Hematopoietic multipotent progenitor cell (in vitro differentiated cells): Measurements from ENCODE around the gene DEAF1. TPM values are rescaled to one million over a fixed set of nuclear protein-coding genes. Genes with fewer than 3 reads are reported as not detected.
"Not testable (repeated sequence)": the region's sequence is repeated elsewhere in the genome, so short reads cannot be mapped to it uniquely, and the experiment has no call there.

Experiments used
- DNase-seq, 3 donors: peaks; one replicate each; pipeline ENCODE4 v3.0.0-alpha.2; 2011 to 2015; ENCODE audit warnings: low read depth in 2 of 3, low spot score in 2 of 3
- total RNA-seq: library from RNA; depleted of rRNA; stranded (reverse); fragments of >200 nt; gene quantifications from one replicate; pipeline ENCODE4 v1.2.3, GENCODE V29; 2012

The DEAF1 gene
- total RNA-seq, 1 donor, result 80.8 TPM

DNA sequence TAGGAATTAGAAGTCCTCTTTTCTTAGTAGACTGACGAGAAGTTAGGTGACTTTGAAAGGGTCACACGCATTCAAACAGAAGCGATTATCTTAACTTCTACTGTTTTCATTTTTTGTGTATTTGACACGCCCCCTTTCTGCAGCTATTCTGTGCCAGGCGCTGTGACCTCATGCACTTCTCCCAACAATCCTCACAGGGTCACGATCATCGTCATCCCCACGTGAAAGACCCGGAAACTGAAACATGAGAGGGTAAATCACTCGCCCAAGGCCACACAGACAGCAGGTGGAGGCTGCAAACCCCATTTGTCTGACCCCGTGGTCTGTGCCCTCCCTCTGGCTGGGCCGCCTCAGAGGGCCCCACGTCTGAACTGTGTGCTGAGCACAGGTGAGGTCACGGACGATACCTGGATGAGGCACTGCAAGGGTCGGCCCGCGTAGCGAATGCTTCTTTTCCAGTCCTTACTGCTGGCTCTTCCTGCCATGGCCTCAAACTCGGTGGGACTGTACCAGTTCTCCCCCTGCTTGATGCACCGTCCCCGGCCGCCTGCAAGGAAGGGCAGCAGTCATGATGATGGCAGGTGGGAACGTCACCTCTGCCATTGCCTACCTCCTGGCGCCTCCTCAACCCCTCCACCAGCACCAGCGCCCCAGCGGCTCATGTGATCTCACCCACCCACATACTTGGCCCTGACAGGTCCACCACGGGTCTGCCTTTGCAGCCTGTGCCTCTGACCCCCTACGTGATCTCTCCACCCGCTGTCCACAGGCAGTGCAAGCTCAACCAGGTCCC is 8.4 kb downstream of the DEAF1 start:
- DNase-seq, result no peak

DNA sequence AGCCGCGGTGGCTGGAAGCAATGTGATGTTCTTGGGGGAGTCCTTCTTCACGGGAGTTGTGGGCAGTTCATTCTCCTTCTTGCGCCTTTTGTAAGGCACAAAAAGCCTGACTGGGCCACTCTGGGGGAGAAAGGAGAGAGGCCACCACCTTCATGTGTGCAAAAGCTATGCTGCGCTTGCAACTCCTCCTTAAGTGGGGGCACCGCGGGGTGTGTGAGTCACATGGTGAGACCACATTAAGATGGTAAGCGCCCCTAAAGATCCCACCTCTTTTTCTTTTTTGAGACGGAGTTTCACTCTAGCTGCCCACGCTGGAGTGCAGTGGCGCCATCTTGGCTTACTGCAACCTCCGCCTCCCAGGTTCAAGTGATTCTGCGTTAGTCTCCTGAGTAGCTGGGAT is 14.1 kb downstream of the DEAF1 start:
- DNase-seq, result no peak

DNA sequence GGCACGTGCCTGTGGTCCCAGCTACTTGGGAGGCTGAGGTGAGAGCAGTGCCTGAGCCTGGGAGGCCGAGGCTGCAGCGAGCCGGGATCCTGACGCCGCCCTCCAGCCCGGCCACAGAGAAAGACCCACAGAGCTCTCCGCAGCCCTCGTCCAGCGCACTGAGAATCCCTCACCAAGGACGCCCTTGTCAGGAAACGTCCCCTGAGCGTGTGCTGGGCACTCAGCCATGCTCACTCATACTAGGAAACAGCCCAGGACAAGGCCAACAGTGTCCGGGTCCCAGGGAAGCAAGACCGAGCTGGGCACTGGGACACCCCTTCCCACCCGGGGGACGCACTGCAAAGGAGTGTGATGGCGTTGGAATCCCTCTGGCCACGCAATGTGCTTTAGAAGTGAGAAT is 14.5 kb downstream of the DEAF1 start:
- no peak for DNase-seq

DNA sequence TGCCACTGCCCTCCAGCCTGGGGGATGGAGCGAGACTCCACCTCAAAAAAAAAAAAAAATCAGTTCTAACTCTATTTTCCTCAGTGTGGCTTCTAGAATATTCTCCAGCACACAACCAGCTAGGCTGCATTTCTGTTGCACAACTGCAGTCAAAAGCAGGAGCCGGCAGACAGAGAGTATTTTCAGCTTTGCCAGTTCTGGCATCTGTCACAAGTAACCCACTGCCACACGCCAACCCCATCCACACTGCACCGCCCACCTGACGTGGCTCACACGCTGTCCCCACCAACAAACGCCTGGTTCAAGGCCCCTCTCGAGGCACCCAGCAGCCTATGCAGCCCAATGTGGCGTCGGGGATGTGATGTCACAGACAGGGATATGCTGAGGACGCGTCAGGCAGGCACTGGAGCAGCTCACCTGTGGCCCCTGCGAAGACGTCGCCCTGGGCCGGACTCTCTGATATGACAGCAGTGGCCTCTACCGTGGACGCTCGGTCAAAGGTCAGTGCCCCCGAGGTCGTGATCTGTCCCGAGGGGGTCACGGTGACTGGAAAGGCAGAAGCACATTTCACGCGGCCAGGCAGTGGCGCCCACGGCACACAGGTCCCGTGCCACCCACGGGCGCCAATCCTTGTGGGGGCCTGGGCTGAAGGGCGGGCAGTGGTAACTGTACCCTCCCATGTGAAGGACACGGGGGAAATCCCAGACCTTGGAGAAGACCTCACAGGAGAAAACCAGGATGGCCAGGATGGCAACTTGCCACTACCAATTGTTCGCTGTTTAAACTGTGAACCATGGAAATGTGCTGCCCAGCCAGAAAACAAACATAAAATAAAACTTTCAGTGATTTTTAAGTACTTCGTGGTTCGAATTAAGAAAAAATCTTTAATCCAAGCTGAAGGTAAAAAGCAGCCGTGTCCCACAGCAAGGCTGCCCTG is 15.5 kb downstream of the DEAF1 start:
- no peak for DNase-seq

DNA sequence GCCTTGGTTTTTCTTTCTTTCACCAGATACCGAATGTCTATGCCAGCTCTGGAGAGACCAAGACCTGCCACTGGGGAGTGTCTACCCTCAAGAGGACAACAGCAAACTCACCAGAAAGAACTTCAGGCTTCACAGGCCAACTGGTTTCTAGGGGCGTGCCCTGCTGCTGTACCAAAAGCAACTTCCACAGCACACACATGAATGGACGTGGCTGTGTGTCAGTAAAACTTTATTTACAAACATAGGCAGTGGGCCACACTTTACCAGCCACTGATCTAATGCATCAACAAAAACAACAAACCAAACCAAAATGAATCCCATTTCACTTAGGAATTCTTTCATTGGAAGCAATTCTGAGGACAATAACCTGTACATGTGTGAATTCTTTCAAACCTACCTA is 16.7 kb downstream of the DEAF1 start:
- no peak for DNase-seq

DNA sequence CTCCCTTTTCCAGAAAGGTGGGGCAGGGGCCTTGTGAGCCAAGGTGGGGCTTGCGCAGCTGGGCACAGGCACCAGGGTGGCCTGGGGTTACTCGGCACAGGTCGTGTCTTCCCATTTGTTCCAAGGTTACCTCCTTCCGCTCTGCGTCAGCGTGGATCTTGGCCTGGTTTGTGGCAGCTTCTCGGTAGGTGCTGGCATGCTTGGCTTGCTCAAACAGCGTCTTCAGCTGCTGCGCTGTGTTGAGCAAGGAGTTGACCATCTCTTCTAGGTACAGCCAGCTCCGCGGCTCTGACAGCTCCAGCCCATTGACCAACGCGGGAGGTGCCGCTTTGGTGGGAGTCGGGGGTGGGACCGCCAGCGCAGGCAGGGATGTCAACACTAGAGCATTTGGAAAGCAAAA is 20.6 kb downstream of the DEAF1 start:
- no peak for DNase-seq

DNA sequence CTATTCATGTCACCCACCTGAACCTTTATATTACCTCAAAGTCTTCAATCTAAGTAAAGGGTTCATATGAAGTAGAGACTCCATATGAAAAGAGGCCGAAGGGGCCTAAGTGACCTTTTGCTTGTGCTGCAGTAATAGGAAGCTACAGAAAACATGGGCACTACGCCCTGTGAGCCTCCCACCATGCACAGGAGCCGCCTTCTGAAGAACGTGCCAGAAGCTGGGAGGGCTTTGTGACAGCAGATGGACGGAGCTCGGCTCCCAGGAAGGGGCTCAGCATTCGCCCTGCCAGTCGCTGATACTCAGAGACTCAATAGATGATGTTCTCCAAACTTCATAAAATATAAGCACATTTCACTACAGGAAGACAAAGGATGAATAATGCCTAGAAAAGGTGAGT is 21.2 kb downstream of the DEAF1 start:
- DNase-seq, result no peak

DNA sequence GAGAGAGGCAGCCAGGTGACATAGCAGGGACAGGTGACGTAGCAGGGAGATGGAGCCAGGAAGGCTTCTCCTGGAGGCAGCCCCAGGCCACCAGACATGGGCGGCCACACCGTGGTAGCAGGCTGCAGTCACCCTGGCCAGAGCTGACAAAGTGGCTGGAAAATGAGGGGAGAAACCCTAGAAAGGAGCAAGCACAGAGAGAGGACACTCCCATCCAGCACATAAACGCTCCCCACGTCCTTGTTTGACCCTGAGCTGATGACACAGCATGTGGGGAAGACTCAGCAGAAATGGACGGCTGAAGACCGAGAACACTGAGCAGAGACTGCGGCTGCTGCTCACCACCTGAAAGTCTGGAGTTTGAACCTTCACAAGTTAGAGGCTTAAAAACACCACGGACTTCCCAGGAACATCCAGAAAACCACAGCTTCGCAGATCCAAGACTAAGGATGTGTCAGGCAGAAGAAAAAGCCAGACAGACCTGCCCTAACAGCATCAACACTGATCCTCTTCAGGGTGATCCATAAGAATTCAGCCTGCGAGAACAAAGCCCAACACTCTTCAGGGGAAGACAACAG is 29.2 kb downstream of the DEAF1 start:
- DNase-seq, result peak in 1 of 3 donors; percentile 30

DNA sequence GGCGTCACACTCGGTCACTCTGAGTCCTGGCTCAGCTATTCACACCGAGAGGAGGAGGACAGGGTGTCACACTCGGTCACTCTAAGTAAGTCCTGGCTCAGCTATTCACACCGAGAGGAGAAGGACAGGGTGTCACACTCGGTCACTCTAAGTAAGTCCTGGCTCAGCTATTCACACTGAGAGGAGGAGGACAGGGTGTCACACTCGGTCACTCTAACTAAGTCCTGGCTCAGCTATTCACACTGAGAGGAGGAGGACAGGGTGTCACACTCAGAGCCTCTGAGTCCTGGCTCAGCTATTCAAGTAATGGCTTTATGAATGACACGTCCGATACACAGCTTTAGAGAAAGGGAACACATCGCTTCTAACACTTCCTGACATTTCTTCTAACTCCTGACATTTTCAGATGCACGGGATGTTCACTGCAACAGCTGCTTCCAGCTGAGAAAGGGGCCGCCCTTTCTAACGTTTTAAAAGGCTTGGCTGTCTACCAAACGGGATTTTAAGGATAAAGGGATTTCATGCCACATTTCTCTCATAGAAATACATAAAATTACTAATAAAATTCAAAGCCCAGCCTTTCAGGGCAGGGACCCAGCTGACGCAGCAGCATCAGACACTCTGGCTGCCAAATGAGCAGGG is 29.8 kb downstream of the DEAF1 start:
- DNase-seq, result no peak

DNA sequence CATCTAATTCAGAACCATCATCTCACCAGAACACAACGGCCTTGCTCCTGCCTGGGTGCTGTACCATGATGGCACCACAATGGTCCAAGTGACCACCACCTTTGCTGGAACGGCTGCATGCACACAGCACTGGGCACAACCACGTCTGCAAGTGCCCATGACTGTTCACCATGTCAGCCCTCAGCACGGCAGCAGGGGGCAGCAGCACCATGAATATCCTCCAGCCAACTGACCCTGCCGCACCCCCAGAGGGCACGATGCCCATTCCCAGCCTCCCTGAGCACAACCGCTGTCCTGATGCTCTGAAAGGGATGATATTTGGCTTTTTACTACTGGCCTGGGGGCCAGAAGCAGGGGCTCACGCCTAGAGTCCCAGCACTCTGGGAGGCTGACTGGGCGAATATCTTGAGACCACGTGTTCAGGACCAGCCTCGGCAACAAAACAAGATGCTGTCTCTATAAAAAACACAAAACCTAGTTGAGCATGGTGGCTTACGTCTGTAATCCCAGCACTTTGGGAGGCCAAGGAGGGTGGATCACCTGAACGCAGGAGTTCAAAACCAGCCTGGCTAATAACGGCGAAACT is 32.2 kb downstream of the DEAF1 start:
- peak in 2 of 3 donors; percentile 51 to 56 for DNase-seq

DNA sequence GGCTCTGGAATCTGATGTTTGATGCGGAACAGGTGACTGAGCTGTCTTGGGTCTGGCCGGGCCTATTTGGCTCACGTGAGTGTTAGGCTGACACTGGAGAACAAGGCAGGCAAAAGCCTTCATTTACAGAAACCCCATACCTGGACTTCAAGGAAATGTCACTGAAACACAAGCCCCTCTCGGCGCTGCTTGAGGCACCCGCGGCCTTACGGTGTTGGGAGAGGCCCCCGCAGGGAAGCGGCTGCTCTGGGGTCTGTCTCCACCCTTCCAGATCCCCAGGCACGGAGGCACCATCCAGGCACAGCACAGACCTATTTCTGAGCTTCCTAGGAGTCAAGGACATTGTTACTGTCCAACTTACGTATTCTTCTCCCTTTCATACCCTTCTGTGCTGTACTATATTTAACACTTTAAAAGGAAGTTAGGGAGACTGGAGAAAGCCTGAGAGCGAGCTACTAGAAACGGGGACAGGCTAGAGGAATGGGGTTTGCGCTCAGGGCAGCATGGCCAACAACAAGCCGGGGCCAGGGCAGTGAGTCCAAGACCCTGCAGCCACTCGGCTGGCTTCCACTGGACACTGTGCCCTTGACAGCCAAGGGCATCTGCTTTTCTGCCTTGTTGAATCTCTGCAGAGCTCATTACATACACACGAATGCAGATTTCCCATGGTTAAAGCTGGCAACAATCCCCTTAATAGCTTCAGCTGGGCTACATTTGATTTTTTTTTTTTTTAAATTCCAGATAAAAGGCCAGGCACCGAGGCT is 34.2 kb downstream of the DEAF1 start:
- no peak for DNase-seq

DNA sequence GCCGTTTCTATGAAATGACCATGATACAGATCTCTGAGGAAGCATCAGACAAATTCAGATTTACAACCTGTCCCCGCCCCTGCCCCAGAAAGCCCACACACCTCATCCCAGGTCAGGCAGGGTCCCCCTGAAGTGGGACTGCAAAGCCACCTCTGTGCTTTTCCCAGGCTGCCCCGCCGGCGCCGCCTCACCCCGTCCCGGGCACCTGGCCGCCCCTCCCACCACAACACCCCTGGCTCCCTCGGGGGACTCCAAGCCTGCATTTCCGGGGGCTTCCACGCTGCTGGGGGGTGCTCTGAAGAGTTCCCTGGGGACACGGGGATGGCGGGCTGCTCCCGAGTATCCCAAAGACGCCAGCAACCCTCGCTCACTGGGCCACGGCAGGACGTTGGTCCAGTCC is 34.7 kb downstream of the DEAF1 start:
- DNase-seq, result no peak

DNA sequence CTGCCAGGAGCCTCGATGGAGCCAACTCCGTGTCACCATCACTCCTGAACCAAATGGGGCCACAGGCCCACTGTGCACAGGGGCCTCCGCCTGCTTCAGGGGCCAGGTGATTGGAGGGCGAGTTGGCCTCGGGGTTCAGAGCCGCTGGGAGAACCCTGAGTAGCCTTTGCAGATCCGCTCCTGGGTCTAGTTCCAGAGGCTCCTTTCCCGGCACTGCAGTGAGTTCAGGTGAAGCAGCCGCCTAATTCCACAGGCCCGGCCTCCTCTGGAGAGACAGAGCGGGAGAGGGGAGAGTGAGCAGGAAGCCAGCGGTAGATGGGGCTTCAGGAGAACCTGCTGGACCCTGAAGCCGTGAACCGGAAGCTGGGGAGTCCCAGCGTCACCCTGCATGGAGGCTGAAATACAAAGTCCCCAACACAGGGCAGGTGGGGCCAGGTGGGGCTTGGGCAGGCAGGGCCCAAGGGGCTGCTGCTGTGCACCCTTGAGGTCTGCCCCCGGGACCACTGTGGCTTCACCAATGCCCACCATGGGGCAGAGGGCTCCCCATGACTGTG is 35.4 kb downstream of the DEAF1 start:
- no peak for DNase-seq

DNA sequence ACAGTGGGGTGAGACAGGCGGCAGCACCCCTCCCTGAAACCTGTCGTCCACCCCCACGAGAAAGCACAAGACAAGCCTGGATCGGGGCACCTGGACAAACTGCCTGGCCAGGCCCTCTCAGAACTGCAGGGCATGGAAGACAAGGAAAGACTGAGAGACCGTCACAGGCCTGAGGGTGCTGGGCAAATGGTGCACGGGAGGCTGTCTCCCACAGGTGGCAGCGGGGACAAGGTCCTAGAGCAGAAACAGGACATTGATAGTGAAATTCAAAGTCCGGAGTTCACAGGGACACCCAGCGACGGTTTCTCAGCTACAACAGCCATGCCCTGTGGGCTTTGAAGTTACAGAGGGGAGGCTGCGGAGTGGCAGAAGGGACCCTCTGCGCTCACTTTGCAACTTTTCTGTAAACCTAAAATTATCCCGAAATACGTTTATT is 37.3 kb downstream of the DEAF1 start:
- no peak for DNase-seq

DNA sequence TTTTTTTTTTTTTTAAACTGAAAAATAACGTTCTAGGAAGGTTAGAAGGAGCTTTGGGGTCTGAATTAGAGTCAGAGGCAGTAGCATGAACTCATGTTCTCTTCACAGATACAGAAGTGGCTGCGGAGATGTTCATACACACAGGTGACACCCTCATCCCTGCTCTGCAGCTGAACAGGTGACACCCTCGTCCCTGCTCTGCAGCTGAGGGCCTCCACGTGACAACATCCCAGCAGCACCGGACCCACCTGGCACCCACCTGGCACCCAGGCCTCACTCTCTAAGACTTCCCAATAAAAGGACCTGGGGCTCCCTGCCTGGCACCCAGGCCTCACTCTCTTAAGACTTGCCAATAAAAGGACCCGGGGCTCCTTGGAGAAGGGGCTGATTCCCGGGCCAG is 38.2 kb downstream of the DEAF1 start:
- no peak for DNase-seq

DNA sequence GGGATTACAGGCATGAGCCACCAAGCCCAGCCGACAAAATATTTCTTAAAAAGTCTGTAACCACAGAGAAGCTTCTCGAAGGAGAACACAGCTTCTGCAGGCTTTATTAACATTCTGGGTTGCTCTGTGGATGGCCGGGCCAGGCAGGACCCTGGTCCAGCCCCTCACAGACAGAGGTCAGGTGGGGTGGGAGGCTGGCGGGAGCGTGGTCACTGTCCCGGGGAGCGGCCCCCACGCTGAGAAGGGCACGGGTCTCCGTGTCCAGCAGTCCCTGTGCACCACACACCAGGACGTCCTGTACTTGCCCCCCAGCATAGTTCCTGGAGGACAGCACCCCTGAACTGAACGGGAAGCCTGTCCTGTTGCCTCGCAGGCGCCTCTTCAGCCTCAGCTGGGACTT is 38.6 kb downstream of the DEAF1 start:
- no peak for DNase-seq

DNA sequence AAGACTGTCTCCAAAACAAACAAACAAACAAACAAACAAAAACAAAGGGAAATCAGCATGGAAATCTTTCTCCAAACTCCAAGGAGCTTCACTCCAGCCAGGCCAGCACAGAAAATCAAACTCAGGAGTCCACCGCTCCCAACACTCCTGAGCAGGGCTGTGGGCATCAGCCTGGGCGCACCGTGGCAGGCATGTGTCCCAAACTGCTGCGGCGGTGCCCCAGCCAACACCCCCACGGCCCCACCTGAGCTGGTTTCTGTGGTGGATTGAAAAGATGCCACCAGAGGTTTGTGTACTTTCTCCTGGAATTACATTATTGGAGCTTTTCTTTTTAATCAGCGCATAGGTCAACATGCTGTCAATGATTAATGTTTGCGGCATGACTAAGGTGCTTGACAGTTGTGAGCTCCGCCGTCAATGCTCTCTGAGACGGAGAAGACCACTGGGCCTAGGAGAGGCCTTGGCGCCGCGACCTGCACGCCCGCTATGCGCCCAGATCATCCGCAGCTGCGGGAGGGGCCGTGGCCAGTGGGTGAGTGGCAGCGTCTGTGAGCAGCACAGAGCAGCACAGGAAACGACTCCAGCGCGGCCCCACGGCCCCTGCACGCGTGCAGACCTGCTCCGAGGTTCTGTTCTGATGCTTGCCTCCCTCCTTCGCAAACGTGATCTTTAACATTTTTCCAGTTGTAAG is 39.8 kb downstream of the DEAF1 start:
- no peak for DNase-seq

DNA sequence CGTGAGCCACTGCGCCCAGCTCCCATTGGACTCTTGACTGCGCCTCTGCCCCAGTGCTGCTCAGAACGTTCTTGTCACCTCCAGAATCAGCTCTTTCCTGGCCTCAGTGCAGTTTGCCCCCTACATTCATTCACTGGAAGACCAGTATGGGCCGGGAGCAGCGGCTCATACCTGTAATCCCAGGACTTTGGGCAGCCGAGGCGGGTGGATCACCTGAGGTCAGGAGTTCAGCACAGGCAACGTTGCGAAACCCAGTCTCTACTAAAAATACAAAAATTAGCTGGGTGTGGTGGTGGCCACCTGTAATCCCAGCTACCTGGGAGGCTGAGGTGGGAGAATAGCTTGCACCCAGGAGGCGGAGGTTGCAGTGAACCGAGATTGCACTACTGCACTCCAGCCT is 40.6 kb downstream of the DEAF1 start:
- not testable (repeated sequence) for DNase-seq

DNA sequence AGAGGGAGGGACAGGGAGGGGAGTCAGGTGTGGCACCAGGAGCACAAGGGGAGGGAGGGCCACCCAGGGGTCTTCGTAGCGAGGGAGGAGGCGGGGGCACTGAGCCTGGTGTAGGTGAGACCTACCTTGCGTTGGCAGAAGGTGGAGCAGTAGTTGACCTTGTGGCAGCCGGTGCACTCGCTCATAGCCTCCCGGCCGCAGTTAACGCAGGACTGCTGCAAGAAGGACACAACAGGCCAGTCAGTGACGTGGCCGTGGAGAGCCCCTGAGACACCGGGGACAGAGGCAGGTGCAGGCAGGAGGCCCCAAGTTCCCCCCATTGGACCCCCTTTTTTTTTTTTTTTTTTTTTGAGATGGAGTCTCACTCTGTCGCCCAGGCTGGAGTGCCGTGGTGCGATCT is 41.2 kb downstream of the DEAF1 start:
- no peak for DNase-seq
